HG02870 (cell line): Measurements from ENCODE around the gene BCAS4.
"Not testable (repeated sequence)": the region's sequence is repeated elsewhere in the genome, so short reads cannot be mapped to it uniquely, and the experiment has no call there.

Source experiments
- ATAC-seq: cut with Tn5 transposase; IDR thresholded peaks from one replicate; pipeline ENCODE4 v1.9.1; 2021; ENCODE audit warnings: mild to moderate bottlenecking, moderate library complexity; ENCODE audit not compliant: unreplicated experiment

The BCAS4 gene

GRCh38 chr20:50769551-50770085 is 25.2 kb upstream of the BCAS4 start:
- not testable (repeated sequence) for ATAC-seq

- not testable (repeated sequence) for ATAC-seq
Measured at GRCh38 chr20:50771419-50772080, 23.3 kb upstream of the BCAS4 start.

GRCh38 chr20:50772420-50773185 is 22.3 kb upstream of the BCAS4 start:
- no peak for ATAC-seq

- ATAC-seq = no peak
Measured at GRCh38 chr20:50774515-50774914, 20.3 kb upstream of the BCAS4 start.

GRCh38 chr20:50776122-50776817 is 18.6 kb upstream of the BCAS4 start:
- no peak for ATAC-seq

- ATAC-seq = no peak
Measured at GRCh38 chr20:50777373-50777772, 17.5 kb upstream of the BCAS4 start.

- ATAC-seq = not testable (repeated sequence)
Measured at GRCh38 chr20:50778994-50779393, 15.9 kb upstream of the BCAS4 start.

- no peak for ATAC-seq
Measured at GRCh38 chr20:50783390-50783789, 11.5 kb upstream of the BCAS4 start.

- no peak for ATAC-seq
Measured at GRCh38 chr20:50783903-50784302, 11.0 kb upstream of the BCAS4 start.

- no peak for ATAC-seq
Measured at GRCh38 chr20:50784464-50784863, 10.4 kb upstream of the BCAS4 start.

- ATAC-seq = no peak
Measured at GRCh38 chr20:50786703-50787102, 8.2 kb upstream of the BCAS4 start.

GRCh38 chr20:50787181-50787580 is 7.7 kb upstream of the BCAS4 start:
- no peak for ATAC-seq

- ATAC-seq = no peak
Measured at GRCh38 chr20:50788045-50788991, 6.5 kb upstream of the BCAS4 start.

- ATAC-seq = no peak
Measured at GRCh38 chr20:50789968-50790650, 4.8 kb upstream of the BCAS4 start.

GRCh38 chr20:50790651-50791277 is 4.1 kb upstream of the BCAS4 start:
- peak; percentile 60 for ATAC-seq

GRCh38 chr20:50792708-50793574 is 1.9 kb upstream of the BCAS4 start:
- no peak for ATAC-seq

GRCh38 chr20:50793575-50794016 is 1.3 kb upstream of the BCAS4 start:
- ATAC-seq = not testable (repeated sequence)

- no peak for ATAC-seq
Measured at GRCh38 chr20:50794181-50794845, 548 bp upstream of the BCAS4 start.
